Upper lobe of right lung (tissue), 1 donor: Measurements from ENCODE around the gene C17orf78. TPM values are rescaled to one million over a fixed set of nuclear protein-coding genes. Genes with fewer than 3 reads are reported as not detected.
A peak's percentile ranks its signal among the peaks of the same experiment; 100 is the strongest.

Experiments used
- ATAC-seq: fragments of 200-7000 bp; cut with Tn5 transposase; one replicate; pipeline ENCODE4 v1.9.1; 2020; ENCODE audit warnings: mild to moderate bottlenecking, moderate library complexity
- DNase-seq: peaks from one replicate; pipeline ENCODE4 v3.0.0-alpha.2; 2020
- H3K27ac ChIP-seq: fragments of 200-600 bp; one replicate; pipeline ENCODE4 v1.8.0; 2022
- H3K27me3 ChIP-seq: fragments of 200-600 bp; one replicate; pipeline ENCODE4 v1.8.0; 2022; ENCODE audit warnings: mild to moderate bottlenecking
- H3K36me3 ChIP-seq: fragments of 200-600 bp; one replicate; pipeline ENCODE4 v1.8.0; 2022
- H3K4me1 ChIP-seq: fragments of 200-600 bp; one replicate; pipeline ENCODE4 v1.8.0; 2022
- H3K4me3 ChIP-seq: fragments of 200-600 bp; one replicate; pipeline ENCODE4 v1.8.0; 2022; ENCODE audit warnings: mild to moderate bottlenecking
- H3K9me3 ChIP-seq: fragments of 200-600 bp; one replicate; pipeline ENCODE4 v1.8.0; 2022
- intact Hi-C: fragments of 100-400 bp; cut with DNase I; formaldehyde crosslinking; loops from one replicate; pipeline ENCODE4 v1.11.0; 2022
- total RNA-seq: library from RNA; stranded (reverse); fragmentation: NEBNext Ultra II Directional; extraction: Animal tissue kit (Norgen Biotek cat#: 25700); gene quantifications from one replicate; pipeline ENCODE4 v1.2.1, GENCODE V29; 2021
- TF ChIP-seq, protein P1 (sequence below): fragments of 200-600 bp; IDR thresholded peaks from one replicate; pipeline ENCODE4 v1.8.0; 2022; ENCODE audit warnings: antibody characterized with exemption
- donor health status: DM: no; HTN: yes; CAD: no; lungs with severe emphysema.

C17orf78 gene
- total RNA-seq, 1 donor from 2014 or later: not detected

GRCh38 chr17:37410357-37410756 is 34.6 kb downstream of the C17orf78 start:
- H3K36me3 ChIP-seq: peaks cover 41% of the 10 kb centered on the region
- TF ChIP-seq, protein P1, sequence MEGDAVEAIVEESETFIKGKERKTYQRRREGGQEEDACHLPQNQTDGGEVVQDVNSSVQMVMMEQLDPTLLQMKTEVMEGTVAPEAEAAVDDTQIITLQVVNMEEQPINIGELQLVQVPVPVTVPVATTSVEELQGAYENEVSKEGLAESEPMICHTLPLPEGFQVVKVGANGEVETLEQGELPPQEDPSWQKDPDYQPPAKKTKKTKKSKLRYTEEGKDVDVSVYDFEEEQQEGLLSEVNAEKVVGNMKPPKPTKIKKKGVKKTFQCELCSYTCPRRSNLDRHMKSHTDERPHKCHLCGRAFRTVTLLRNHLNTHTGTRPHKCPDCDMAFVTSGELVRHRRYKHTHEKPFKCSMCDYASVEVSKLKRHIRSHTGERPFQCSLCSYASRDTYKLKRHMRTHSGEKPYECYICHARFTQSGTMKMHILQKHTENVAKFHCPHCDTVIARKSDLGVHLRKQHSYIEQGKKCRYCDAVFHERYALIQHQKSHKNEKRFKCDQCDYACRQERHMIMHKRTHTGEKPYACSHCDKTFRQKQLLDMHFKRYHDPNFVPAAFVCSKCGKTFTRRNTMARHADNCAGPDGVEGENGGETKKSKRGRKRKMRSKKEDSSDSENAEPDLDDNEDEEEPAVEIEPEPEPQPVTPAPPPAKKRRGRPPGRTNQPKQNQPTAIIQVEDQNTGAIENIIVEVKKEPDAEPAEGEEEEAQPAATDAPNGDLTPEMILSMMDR: no peak
- intact Hi-C loops: no loop called here

DNA sequence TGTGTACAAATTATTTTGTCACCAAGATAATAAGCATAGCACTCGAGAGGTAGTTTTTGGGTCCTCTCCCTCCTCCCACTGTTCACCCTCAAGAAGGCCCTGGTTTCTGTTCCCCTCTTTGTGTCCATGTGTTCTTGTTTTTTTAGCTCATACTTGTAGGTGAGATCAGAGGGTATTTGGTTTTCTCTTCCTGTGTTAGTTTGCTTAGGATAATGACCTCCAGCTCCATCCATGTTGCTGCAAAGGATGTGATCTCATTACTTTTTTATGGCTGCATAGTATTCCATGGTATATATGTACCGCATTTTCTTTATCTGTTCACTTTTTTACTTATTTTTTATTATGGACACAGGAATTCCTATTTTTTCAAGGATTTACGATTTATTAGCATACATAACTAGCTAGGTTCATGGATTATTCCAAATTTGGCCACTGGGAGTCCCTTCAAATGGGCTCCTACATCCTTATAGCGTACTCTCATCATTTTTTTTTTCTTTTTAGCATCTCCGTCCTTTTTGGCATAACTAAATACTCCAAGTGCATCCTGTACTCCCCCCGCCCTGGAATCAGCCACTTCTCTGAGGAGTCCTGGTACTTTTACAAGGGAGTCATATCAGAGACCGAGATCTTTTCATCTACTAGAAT is 38.2 kb downstream of the C17orf78 start:
- no peaks in the 10 kb centered on the region for H3K4me1 ChIP-seq
- intact Hi-C loops: no loop called here
- no peak overlapping the region for H3K4me3 ChIP-seq
- no peak for DNase-seq
- peaks cover 69% of the 10 kb centered on the region for H3K36me3 ChIP-seq
- no peaks in the 10 kb centered on the region for H3K9me3 ChIP-seq
- H3K27me3 ChIP-seq: no peaks in the 10 kb centered on the region
- TF ChIP-seq, protein P1: peak; percentile 10
- H3K27ac ChIP-seq: no peak overlapping the region
- ATAC-seq: no peak

More at GRCh38 chr17:37410357-37410756, 34.6 kb downstream of the C17orf78 start:
- DNase-seq (no peak), ATAC-seq (no peak)
- Histone ChIP-seq H3K9me3 (no peaks in the 10 kb centered on the region), H3K27ac (no peak overlapping the region), H3K4me1 (peaks cover 4% of the 10 kb centered on the region), H3K4me3 (no peak overlapping the region), H3K27me3 (no peaks in the 10 kb centered on the region)

- Histone ChIP-seq H3K27ac (no peak overlapping the region), H3K9me3 (no peaks in the 10 kb centered on the region), H3K27me3 (no peaks in the 10 kb centered on the region), H3K4me1 (no peaks in the 10 kb centered on the region), H3K4me3 (no peak overlapping the region), H3K36me3 (peaks cover 69% of the 10 kb centered on the region)
- DNase-seq (no peak), ATAC-seq (no peak)
- intact Hi-C loops: no loop called here
- TF ChIP-seq, protein P1: no peak
Measured at GRCh38 chr17:37417852-37418251, 42.1 kb downstream of the C17orf78 start.

DNA sequence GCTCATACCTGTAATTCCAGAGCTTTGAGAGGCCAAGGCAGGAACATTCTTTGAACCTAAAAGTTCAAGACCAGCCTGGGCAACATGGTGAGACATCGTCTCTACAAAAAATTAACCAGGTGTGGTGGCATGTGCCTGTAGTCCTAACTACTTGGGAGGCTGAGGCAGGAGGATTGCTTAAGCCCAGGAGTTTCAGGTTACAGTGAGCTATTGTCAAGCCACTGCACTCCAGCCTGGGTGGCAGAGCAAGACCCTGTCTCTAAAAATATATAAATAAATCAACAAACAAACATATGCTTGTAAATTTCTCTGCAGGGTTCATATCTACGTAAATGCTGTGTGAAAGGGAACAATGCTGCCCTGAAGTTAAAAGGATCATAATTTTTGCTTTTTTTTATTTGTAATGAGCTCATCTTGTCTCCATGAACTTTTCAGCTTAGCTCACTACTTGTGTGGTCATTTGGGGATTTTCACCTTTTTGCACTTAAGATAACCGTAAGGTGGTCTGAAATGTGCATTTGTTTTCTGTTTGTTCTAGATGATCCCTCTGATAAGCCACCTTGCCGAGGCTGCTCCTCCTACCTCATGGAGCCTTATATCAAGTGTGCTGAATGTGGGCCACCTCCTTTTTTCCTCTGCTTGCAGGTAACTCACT is 47.3 kb downstream of the C17orf78 start:
- H3K9me3 ChIP-seq: no peaks in the 10 kb centered on the region
- TF ChIP-seq, protein P1: no peak
- H3K36me3 ChIP-seq: peaks cover 74% of the 10 kb centered on the region
- H3K27me3 ChIP-seq: no peaks in the 10 kb centered on the region
- H3K4me3 ChIP-seq: no peak overlapping the region
- no peak overlapping the region for H3K27ac ChIP-seq
- intact Hi-C loops: no loop called here
- no peak for ATAC-seq
- no peak for DNase-seq
- no peaks in the 10 kb centered on the region for H3K4me1 ChIP-seq

GRCh38 chr17:37425268-37425667 is 49.5 kb downstream of the C17orf78 start:
- Histone ChIP-seq H3K36me3 (peaks cover 83% of the 10 kb centered on the region), H3K9me3 (no peaks in the 10 kb centered on the region), H3K4me1 (no peaks in the 10 kb centered on the region), H3K27me3 (no peaks in the 10 kb centered on the region), H3K4me3 (no peak overlapping the region), H3K27ac (no peak overlapping the region)
- DNase-seq: no peak
- ATAC-seq: no peak
- intact Hi-C loops: no loop called here
- TF ChIP-seq, protein P1: no peak
